Neural cell (in vitro differentiated cells): ENCODE measurements around the gene CCER1. TPM values are rescaled to one million over a fixed set of nuclear protein-coding genes. Genes with fewer than 3 reads are reported as not detected.

Source experiments
- H2AFZ ChIP-seq: fragments of 200-600, 300-800 bp; sonication (generic), shearing (Covaris generic); 2 replicates; pipeline ENCODE4 v1.6.0; 2014; ENCODE audit warnings: low read depth, mild to moderate bottlenecking, antibody characterized with exemption, low read length, moderate library complexity
- H3F3A ChIP-seq: fragments of 200-600 bp; shearing (Covaris generic); 2 replicates; pipeline ENCODE4 v1.6.1; 2016; ENCODE audit warnings: mild to moderate bottlenecking, moderate library complexity, mixed read lengths, antibody characterized with exemption, low read length; ENCODE audit not compliant: insufficient read depth, poor library complexity, severe bottlenecking
- H3K27ac ChIP-seq: fragments of 200-600, 300-800 bp; sonication (generic), shearing (Covaris generic); 2 replicates; pipeline ENCODE4 v1.5.1; 2014; ENCODE audit warnings: mild to moderate bottlenecking, low read length, moderate library complexity
- H3K27me3 ChIP-seq: fragments of 300-800, 200-600 bp; sonication (generic), shearing (Covaris generic); 2 replicates; pipeline ENCODE4 v1.6.0; 2014; ENCODE audit warnings: mild to moderate bottlenecking, low read depth, low read length, moderate library complexity; ENCODE audit not compliant: insufficient read depth
- H3K36me3 ChIP-seq: fragments of 300-800, 200-600 bp; sonication (generic), shearing (Covaris generic); 2 replicates; pipeline ENCODE4 v1.5.1; 2014; ENCODE audit warnings: mild to moderate bottlenecking, antibody characterized with exemption, low read length, moderate library complexity; ENCODE audit not compliant: insufficient read depth
- H3K4me2 ChIP-seq: fragments of 300-800, 200-600 bp; sonication (generic), shearing (Covaris generic); 2 replicates; pipeline ENCODE4 v1.6.0; 2014; ENCODE audit warnings: mild to moderate bottlenecking, low read length
- H3K4me3 ChIP-seq: fragments of 300-800, 200-600 bp; sonication (generic), shearing (Covaris generic); 2 replicates; pipeline ENCODE4 v1.5.1; 2014; ENCODE audit warnings: mild to moderate bottlenecking, low read length, moderate library complexity
- H3K79me2 ChIP-seq: fragments of 200-600 bp; shearing (Covaris generic); replicated peaks from 2 replicates; pipeline ENCODE4 v1.6.0; 2014; ENCODE audit warnings: mild to moderate bottlenecking, low read length, moderate library complexity; ENCODE audit not compliant: insufficient read depth
- H3K9ac ChIP-seq: fragments of 300-800, 200-600 bp; sonication (generic), shearing (Covaris generic); 2 replicates; pipeline ENCODE4 v1.6.1; 2016; ENCODE audit warnings: mild to moderate bottlenecking, low read length, mixed read lengths
- H3K9me2 ChIP-seq: fragments of 200-600 bp; shearing (Covaris generic); 2 replicates; pipeline ENCODE4 v1.6.1; 2016; ENCODE audit warnings: mild to moderate bottlenecking, low read length, mixed read lengths; ENCODE audit not compliant: insufficient read depth
- H3K9me3 ChIP-seq: fragments of 200-600, 300-800 bp; sonication (generic), shearing (Covaris generic); 2 replicates; pipeline ENCODE4 v1.6.1; 2016; ENCODE audit warnings: mild to moderate bottlenecking, mixed run types, low read length, moderate library complexity, mixed read lengths
- H4K20me1 ChIP-seq: fragments of 200-600 bp; shearing (Covaris generic); 2 replicates; pipeline ENCODE4 v1.6.1; 2016; ENCODE audit warnings: mild to moderate bottlenecking, mixed run types; ENCODE audit not compliant: insufficient read depth
- EP300 ChIP-seq: fragments of 450-650 bp; conservative IDR thresholded peaks from 2 replicates; pipeline ENCODE4 v1.6.1; 2014; ENCODE audit warnings: antibody characterized with exemption, mild to moderate bottlenecking, moderate library complexity; ENCODE audit not compliant: poor library complexity, severe bottlenecking
- EZH2 ChIP-seq: fragments of 200-600, 300-800 bp; shearing (Covaris generic), sonication (generic); IDR thresholded peaks from 2 replicates; pipeline ENCODE4 v1.6.1; 2014; ENCODE audit warnings: antibody characterized with exemption, low read length, borderline replicate concordance, mild to moderate bottlenecking; ENCODE audit not compliant: insufficient read depth, poor library complexity, severe bottlenecking
- MXI1 ChIP-seq: fragments of 450-650 bp; conservative IDR thresholded peaks from 2 replicates; pipeline ENCODE4 v1.6.1; 2014; ENCODE audit warnings: antibody characterized with exemption, mild to moderate bottlenecking; ENCODE audit not compliant: poor library complexity, severe bottlenecking
- POLR2AphosphoS5 ChIP-seq: IDR thresholded peaks from 2 replicates; pipeline ENCODE4 v1.6.1; 2012
- RAD21 ChIP-seq: fragments of 450-650 bp; conservative IDR thresholded peaks from 2 replicates; pipeline ENCODE4 v1.6.1; 2014; ENCODE audit warnings: antibody characterized with exemption, mild to moderate bottlenecking, moderate library complexity
- SMC3 ChIP-seq: fragments of 450-650 bp; conservative IDR thresholded peaks from 2 replicates; pipeline ENCODE4 v1.6.1; 2014; ENCODE audit warnings: antibody characterized with exemption, mild to moderate bottlenecking, moderate library complexity; ENCODE audit not compliant: poor library complexity
- TAF1 ChIP-seq: IDR thresholded peaks from 2 replicates; pipeline ENCODE4 v1.6.1; 2012; ENCODE audit warnings: low read depth
- polyA plus RNA-seq: library from polyadenylated mRNA; depleted of rRNA; stranded (reverse); fragments of >200 nt; gene quantifications from 2 replicates; pipeline ENCODE4 v1.2.3, GENCODE V29; 2014
- TF ChIP-seq, protein P1 (sequence below): IDR thresholded peaks from 2 replicates; pipeline ENCODE4 v1.6.1; 2012; ENCODE audit warnings: borderline replicate concordance
- TF ChIP-seq, protein P2 (sequence below): fragments of 450-650 bp; IDR thresholded peaks from 2 replicates; pipeline ENCODE4 v1.5.1; 2014; ENCODE audit warnings: antibody characterized with exemption, mild to moderate bottlenecking, moderate library complexity; ENCODE audit not compliant: poor library complexity, severe bottlenecking

Gene CCER1
- polyA plus RNA-seq, 1 donor from 2014 or later = not detected

DNA sequence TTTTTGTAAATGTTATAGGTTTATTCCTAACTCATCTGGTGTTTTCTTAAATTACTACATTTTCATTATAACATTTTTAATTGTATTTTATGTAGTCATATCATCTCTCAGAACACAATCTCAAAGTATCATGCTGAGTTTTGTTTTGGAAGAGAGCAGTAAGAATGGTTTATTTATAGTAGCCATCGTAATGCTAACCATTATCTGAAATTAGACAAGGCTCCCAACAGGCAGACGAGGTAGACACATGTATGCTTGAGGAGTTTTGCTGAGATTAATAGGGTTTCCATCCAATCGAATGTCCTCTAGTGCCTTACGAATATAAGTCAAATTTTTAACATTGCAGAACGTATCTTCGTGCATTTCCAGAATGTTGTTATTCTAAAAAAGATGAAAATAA, 9.0 kb upstream of the CCER1 start:
- Histone ChIP-seq H3K79me2 (no peaks in the 10 kb centered on the region), H3K9me3 (no peaks in the 10 kb centered on the region), H3K9ac (no peak overlapping the region), H3K36me3 (no peaks in the 10 kb centered on the region), H4K20me1 (no peaks in the 10 kb centered on the region), H3K4me2 (no peak overlapping the region), H3F3A (no peaks in the 10 kb centered on the region), H3K27ac (no peak overlapping the region), H3K27me3 (no peaks in the 10 kb centered on the region), H2AFZ (no peak overlapping the region), H3K4me3 (no peak overlapping the region), H3K9me2 (no peaks in the 10 kb centered on the region)
- TF ChIP-seq SMC3 = no peak
- TF ChIP-seq, protein P1, sequence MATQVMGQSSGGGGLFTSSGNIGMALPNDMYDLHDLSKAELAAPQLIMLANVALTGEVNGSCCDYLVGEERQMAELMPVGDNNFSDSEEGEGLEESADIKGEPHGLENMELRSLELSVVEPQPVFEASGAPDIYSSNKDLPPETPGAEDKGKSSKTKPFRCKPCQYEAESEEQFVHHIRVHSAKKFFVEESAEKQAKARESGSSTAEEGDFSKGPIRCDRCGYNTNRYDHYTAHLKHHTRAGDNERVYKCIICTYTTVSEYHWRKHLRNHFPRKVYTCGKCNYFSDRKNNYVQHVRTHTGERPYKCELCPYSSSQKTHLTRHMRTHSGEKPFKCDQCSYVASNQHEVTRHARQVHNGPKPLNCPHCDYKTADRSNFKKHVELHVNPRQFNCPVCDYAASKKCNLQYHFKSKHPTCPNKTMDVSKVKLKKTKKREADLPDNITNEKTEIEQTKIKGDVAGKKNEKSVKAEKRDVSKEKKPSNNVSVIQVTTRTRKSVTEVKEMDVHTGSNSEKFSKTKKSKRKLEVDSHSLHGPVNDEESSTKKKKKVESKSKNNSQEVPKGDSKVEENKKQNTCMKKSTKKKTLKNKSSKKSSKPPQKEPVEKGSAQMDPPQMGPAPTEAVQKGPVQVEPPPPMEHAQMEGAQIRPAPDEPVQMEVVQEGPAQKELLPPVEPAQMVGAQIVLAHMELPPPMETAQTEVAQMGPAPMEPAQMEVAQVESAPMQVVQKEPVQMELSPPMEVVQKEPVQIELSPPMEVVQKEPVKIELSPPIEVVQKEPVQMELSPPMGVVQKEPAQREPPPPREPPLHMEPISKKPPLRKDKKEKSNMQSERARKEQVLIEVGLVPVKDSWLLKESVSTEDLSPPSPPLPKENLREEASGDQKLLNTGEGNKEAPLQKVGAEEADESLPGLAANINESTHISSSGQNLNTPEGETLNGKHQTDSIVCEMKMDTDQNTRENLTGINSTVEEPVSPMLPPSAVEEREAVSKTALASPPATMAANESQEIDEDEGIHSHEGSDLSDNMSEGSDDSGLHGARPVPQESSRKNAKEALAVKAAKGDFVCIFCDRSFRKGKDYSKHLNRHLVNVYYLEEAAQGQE = no peak
- no peak for TF ChIP-seq RAD21
- no peak for TF ChIP-seq EZH2
- no peak for TF ChIP-seq EP300
- TF ChIP-seq, protein P2, sequence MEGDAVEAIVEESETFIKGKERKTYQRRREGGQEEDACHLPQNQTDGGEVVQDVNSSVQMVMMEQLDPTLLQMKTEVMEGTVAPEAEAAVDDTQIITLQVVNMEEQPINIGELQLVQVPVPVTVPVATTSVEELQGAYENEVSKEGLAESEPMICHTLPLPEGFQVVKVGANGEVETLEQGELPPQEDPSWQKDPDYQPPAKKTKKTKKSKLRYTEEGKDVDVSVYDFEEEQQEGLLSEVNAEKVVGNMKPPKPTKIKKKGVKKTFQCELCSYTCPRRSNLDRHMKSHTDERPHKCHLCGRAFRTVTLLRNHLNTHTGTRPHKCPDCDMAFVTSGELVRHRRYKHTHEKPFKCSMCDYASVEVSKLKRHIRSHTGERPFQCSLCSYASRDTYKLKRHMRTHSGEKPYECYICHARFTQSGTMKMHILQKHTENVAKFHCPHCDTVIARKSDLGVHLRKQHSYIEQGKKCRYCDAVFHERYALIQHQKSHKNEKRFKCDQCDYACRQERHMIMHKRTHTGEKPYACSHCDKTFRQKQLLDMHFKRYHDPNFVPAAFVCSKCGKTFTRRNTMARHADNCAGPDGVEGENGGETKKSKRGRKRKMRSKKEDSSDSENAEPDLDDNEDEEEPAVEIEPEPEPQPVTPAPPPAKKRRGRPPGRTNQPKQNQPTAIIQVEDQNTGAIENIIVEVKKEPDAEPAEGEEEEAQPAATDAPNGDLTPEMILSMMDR = no peak
- TF ChIP-seq TAF1 = no peak
- TF ChIP-seq POLR2AphosphoS5 = no peak
- TF ChIP-seq MXI1 = no peak

DNA sequence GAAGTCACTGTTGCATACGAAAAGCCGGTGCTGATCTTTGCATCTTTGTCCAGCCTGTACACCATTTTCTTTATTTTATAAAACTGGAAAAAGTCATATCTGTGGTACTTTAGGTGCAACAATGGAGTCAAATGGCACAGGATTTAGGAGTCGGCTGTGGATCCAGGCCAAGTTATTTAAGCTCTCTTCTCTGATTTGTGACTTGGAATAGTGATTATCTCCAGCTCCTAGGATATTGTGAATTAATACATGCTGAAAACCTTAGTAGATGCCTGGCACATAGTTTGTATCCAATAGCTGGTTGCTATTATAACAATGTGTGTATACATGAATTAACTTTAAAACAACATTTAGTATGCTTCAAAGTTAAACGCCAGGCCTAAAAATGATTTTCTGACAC, 6.2 kb upstream of the CCER1 start:
- H3K4me2 ChIP-seq = no peak overlapping the region
- H2AFZ ChIP-seq = no peak overlapping the region
- no peak overlapping the region for H3K9ac ChIP-seq

More for the DNA sequence above, 6.2 kb upstream of the CCER1 start:
- Histone ChIP-seq H3K9me2 (no peaks in the 10 kb centered on the region), H4K20me1 (no peaks in the 10 kb centered on the region), H3K27ac (no peak overlapping the region), H3K4me3 (no peak overlapping the region), H3K79me2 (no peaks in the 10 kb centered on the region), H3K36me3 (no peaks in the 10 kb centered on the region), H3K9me3 (no peaks in the 10 kb centered on the region), H3F3A (no peaks in the 10 kb centered on the region), H3K27me3 (no peaks in the 10 kb centered on the region)
- TF ChIP-seq RAD21 (no peak), EP300 (no peak), MXI1 (no peak), POLR2AphosphoS5 (no peak), SMC3 (no peak), EZH2 (no peak), TAF1 (no peak)
- TF ChIP-seq, protein P2 = no peak
- TF ChIP-seq, protein P1 = no peak
